SW480 (cell line): ENCODE measurements around the gene AASDHPPT.
"Not testable (repeated sequence)": the region's sequence is repeated elsewhere in the genome, so short reads cannot be mapped to it uniquely, and the experiment has no call there.

ENCODE experiments used
- DNase-seq: peaks from one replicate; pipeline ENCODE4 v3.0.0-alpha.2; 2016; ENCODE audit warnings: low spot score

Gene AASDHPPT

GRCh38 chr11:106077609-106078455 is at the start of gene AASDHPPT:
AASDHPPT (plus strand) TSS chr11:106077662; CDS start chr11:106077711, 49 bp downstream.
- peak; percentile 60 for DNase-seq

GRCh38 chr11:106030609-106031008 is 46.9 kb upstream of the AASDHPPT start:
- DNase-seq, result no peak

- no peak for DNase-seq
Observed at GRCh38 chr11:106031202-106031810, 46.2 kb upstream of the AASDHPPT start.

- DNase-seq, result no peak
Observed at GRCh38 chr11:106031936-106032335, 45.5 kb upstream of the AASDHPPT start.

GRCh38 chr11:106032861-106033260 is 44.6 kb upstream of the AASDHPPT start:
- DNase-seq, result no peak

GRCh38 chr11:106043540-106043939 is 33.9 kb upstream of the AASDHPPT start:
- no peak for DNase-seq

- DNase-seq, result no peak
Observed at GRCh38 chr11:106047631-106048030, 29.8 kb upstream of the AASDHPPT start.

GRCh38 chr11:106049727-106050476 is 27.6 kb upstream of the AASDHPPT start:
- no peak for DNase-seq

GRCh38 chr11:106051103-106051502 is 26.4 kb upstream of the AASDHPPT start:
- no peak for DNase-seq

GRCh38 chr11:106058377-106058776 is 19.1 kb upstream of the AASDHPPT start:
- not testable (repeated sequence) for DNase-seq

- DNase-seq, result no peak
Observed at GRCh38 chr11:106059617-106060016, 17.8 kb upstream of the AASDHPPT start.

- no peak for DNase-seq
Observed at GRCh38 chr11:106061249-106061784, 16.1 kb upstream of the AASDHPPT start.

GRCh38 chr11:106061954-106062949 is 15.2 kb upstream of the AASDHPPT start:
- DNase-seq, result no peak

- DNase-seq, result no peak
Observed at GRCh38 chr11:106063009-106063408, 14.5 kb upstream of the AASDHPPT start.

GRCh38 chr11:106070606-106071005 is 6.9 kb upstream of the AASDHPPT start:
- DNase-seq, result no peak

GRCh38 chr11:106072804-106073203 is 4.7 kb upstream of the AASDHPPT start:
- DNase-seq, result no peak

- peak; percentile 28 for DNase-seq
Observed at GRCh38 chr11:106076171-106076918, 1.1 kb upstream of the AASDHPPT start.

GRCh38 chr11:106076919-106077608 is 398 bp upstream of the AASDHPPT start, which contains the start of gene KBTBD3:
KBTBD3 (minus strand) TSS chr11:106077347; CDS start chr11:106059097, 18,250 bp downstream.
- DNase-seq, result peak; percentile 99

- DNase-seq, result no peak
Observed at GRCh38 chr11:106082096-106082495, 4.6 kb downstream of the AASDHPPT start.

- no peak for DNase-seq
Observed at GRCh38 chr11:106086135-106086534, 8.7 kb downstream of the AASDHPPT start.
